Activated CD8-positive, alpha-beta memory T cell treated with anti-CD3 and anti-CD28 coated beads for 1 hour (primary cell): ENCODE data around the gene PARD3.

Experiments
- DNase-seq, 2 donors: peaks; one replicate each; pipeline ENCODE4 v3.0.0-alpha.2; 2020; ENCODE audit warnings: low read depth in 1 of 2; ENCODE audit errors: extremely low read depth in 1 of 2

PARD3 gene

GRCh38 chr10:34183016-34183796, 631.9 kb downstream of the PARD3 start:
- DNase-seq, result no peak

GRCh38 chr10:34181553-34182300, 633.4 kb downstream of the PARD3 start:
- DNase-seq, result no peak

- no peak for DNase-seq
Observed at GRCh38 chr10:34180749-34181148, 634.3 kb downstream of the PARD3 start.

GRCh38 chr10:34179280-34179679, 635.8 kb downstream of the PARD3 start:
- DNase-seq, result no peak

DNA sequence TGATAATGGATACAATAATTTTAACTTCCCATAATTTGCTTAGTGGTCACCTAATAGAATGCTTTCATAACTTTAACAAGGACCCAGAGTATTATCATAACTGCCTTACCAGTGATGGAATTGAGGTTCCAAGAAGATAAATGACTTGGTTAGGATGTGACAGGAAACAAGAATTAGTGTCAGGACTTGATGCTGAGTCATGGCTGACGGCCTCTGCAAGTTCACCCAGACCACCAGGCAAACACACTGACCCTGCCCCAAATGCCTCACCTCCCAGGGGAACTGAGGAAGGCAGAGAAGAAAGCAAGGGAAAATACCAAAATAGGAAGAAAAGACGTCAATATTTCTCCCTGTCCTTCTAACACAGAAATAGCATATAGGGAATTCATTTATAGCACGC, 636.3 kb downstream of the PARD3 start:
- no peak for DNase-seq

GRCh38 chr10:34178196-34178595, 636.9 kb downstream of the PARD3 start:
- DNase-seq, result no peak

GRCh38 chr10:34177445-34177844, 637.7 kb downstream of the PARD3 start:
- DNase-seq, result no peak

- no peak for DNase-seq
Observed at GRCh38 chr10:34176351-34176750, 638.7 kb downstream of the PARD3 start.

DNA sequence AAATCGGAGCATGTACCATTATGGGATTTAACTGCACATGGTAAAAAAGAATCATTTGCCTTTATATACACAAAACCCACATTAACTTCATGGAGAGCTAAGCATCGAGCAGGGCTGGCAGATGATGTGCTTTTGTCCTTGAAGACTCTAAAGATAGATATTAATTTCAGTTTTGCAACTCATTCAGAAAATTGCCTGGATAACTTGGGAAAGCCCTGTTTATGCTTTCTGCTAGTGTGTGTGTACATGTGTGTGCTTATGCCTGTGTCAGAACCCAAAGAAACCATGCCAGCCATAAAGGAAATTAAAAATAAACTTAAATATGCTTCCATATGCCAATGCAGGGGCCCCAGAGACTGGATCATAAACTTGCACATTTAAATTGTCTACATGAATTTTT, 640.0 kb downstream of the PARD3 start:
- DNase-seq, result no peak

- DNase-seq, result no peak
Observed at GRCh38 chr10:34172936-34173533, 642.1 kb downstream of the PARD3 start.

DNA sequence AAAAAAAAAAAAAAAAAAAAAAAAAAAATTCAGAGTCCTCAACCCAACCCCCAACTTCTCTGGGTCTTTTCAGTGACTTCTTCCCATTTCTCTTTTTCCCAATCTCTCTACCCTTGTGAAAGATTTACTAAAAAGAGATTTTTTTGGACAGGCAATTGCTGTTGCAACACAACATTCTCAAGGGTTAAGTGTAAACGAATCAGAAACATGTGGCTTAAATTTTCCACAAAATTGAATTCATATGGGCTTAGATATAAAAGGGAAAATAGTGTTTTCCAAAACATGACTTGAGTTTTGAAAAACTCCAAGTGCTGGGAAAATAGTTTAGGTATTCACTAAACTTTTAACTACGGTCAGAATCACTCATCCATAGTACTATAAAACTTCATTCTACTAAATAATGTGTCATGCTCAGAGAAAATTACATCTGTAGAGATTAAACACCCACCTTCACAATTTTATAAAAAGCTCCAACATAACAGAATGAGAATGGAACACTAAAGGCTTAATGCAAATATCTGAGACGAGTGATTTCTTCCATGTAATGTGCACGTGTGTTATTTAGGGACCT, 643.1 kb downstream of the PARD3 start:
- no peak for DNase-seq

DNA sequence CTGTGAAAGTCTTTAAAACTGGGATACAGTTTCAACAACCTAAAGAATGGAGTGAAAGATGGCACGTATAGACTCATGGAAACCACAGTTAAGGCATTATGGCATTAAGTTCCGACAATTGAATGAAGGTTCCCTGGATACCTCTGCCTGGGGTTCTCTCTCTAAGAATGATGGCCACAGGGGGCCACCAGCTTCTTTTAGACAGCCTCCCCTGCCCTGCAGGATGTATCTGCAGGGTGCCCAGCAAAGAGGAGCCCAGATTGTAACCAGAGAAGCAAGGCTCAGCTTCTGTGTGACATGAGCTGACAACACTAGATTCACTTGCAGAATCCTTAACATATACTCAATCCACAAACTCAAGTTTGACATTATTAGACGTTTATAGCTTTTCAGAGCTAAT, 645.4 kb downstream of the PARD3 start:
- DNase-seq, result no peak

- DNase-seq, result no peak
Observed at GRCh38 chr10:34169131-34169530, 646.0 kb downstream of the PARD3 start.

DNA sequence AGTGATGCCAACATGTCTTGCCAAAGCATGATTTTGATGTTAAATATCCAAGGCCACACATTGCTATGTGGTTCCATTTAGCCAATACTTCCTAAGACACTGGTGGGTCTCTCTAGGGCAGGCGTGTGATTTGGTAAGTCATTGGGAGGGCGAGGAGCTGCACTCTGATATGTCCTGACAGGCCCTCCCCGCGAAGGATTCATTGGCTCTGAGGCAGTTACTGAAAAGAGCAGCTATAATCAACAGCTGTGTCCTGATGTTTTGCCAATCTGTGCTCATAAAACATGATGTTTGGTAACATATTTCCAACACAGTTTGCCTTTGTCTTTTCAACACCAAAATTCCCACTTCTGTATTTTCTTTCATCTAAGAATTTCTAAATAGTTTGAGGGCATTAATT, 646.7 kb downstream of the PARD3 start:
- DNase-seq, result no peak

GRCh38 chr10:34166823-34167222, 648.3 kb downstream of the PARD3 start:
- DNase-seq, result no peak

DNA sequence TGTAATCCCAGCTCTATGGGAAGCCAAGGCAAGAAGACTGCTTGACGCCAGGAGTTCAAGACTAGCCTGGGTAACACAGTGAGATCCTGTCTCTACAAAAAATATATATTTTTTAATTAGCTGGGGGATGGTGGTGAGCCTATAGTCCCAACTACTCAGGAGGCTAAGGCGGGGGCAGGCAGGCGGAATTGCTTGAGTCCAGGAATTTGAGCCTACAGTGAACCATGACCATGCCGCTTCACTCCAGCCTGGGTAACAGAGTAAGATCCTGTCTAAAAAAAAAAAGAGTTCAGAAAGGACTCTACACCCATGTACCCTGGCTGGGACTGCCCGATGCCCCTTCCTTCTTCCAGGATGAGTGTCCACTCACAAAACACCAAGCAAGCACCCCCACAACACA, 648.7 kb downstream of the PARD3 start:
- DNase-seq, result no peak

DNA sequence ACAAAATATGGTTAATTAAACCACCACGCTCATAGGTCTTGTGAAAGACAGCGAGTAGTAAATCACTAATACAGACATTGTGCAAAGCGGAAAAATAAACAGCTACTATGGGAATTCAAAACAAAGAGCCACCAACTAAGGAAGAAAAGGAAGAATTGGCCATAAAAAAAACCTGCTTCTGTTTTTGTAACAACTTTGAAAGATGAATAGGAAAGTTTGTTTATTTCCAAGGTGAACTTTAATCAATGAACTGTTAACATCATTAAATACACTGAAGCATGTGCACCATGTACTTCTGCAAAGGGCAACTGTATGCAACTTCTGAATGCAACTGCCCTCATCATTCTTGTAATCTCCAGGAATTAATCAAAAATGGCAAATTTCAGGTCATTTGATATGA, 651.1 kb downstream of the PARD3 start:
- DNase-seq, result no peak

DNA sequence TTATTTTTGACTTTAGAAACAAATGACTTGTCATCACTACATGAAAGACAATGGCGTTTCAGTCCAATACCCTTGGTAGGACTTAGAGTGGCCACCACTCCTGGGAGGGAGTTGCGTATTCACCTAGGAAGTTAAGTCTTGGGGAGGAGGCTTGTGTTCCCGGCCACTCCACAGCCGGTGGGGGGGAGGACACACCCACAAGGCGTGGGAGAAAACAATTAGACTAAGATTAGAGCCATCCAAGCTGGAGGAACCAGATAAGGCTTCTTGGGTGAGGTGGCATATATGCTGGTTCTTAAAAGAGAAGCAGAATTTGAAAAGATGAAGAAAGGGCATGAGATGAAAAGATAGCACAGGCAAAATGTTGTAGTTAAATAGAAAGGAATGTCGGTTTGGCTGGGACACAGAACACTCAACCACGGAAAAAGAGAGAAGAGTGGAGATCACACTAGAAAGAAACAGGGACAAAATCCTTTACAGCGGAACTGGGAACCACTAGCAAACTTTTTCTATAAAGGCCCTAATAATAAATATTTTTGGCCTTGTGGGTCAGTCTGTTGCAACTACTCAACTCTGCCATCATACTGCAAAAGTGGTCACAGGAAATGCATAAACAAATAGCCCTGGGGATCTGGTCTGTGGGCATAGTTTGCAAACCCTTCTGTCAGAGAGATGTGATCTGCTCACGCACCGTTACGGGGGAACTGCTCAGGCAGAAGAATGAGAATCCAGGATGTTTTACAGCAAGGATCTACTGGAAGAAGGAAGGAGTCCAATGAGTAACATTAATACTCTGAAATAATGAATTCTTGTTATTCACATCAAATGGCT, 651.8 kb downstream of the PARD3 start:
- no peak for DNase-seq

- DNase-seq, result no peak
Observed at GRCh38 chr10:34161777-34162370, 653.2 kb downstream of the PARD3 start.

GRCh38 chr10:34160595-34160994, 654.5 kb downstream of the PARD3 start:
- no peak for DNase-seq
